Endometrium (tissue), 2 donors: ENCODE measurements around the gene ADRM1.

ENCODE experiments used
- FAIRE-seq: peaks from 2 replicates; lab custom pipeline; 2012; peaks lifted over from hg19 to GRCh38; lab: Jason Lieb, UNC
- donor health status: control.
- donor health status: control.

The ADRM1 gene

GRCh38 chr20:62339647-62340062 lies 36.9 kb downstream of the ADRM1 start:
- FAIRE-seq: no peak

GRCh38 chr20:62342910-62343309 lies 40.1 kb downstream of the ADRM1 start:
- no peak for FAIRE-seq

GRCh38 chr20:62344092-62344491 lies 41.3 kb downstream of the ADRM1 start:
- FAIRE-seq: no peak

GRCh38 chr20:62344782-62345181 lies 42.0 kb downstream of the ADRM1 start:
- no peak for FAIRE-seq

GRCh38 chr20:62345681-62346370 lies 43.0 kb downstream of the ADRM1 start:
- no peak for FAIRE-seq

- no peak for FAIRE-seq
Observed at GRCh38 chr20:62346398-62347150, 43.8 kb downstream of the ADRM1 start.

GRCh38 chr20:62347151-62347404 lies 44.3 kb downstream of the ADRM1 start:
- FAIRE-seq: no peak

- no peak for FAIRE-seq
Observed at GRCh38 chr20:62347445-62347844, 44.6 kb downstream of the ADRM1 start.

- FAIRE-seq: no peak
Observed at GRCh38 chr20:62348604-62349003, 45.8 kb downstream of the ADRM1 start.

GRCh38 chr20:62349556-62350097 lies 46.8 kb downstream of the ADRM1 start:
- no peak for FAIRE-seq

- no peak for FAIRE-seq
Observed at GRCh38 chr20:62350098-62350628, 47.4 kb downstream of the ADRM1 start.

GRCh38 chr20:62350629-62351422 lies 48.0 kb downstream of the ADRM1 start:
- no peak for FAIRE-seq

- FAIRE-seq: no peak
Observed at GRCh38 chr20:62351469-62352401, 48.9 kb downstream of the ADRM1 start.

GRCh38 chr20:62352402-62353288 lies 49.8 kb downstream of the ADRM1 start:
- no peak for FAIRE-seq

- no peak for FAIRE-seq
Observed at GRCh38 chr20:62353289-62354030, 50.7 kb downstream of the ADRM1 start.

- FAIRE-seq: no peak
Observed at GRCh38 chr20:62354031-62354808, 51.4 kb downstream of the ADRM1 start.

GRCh38 chr20:62354811-62355341 lies 52.1 kb downstream of the ADRM1 start:
- no peak for FAIRE-seq

GRCh38 chr20:62355516-62355877 lies 52.7 kb downstream of the ADRM1 start:
- no peak for FAIRE-seq
